ENCODE data around the gene RABGAP1. TPM values are rescaled to one million over a fixed set of nuclear protein-coding genes. Genes with fewer than 3 reads are reported as not detected.

Gene RABGAP1
- total RNA-seq, 2 experiments from 2014 or later = 16.8 to 46.6 TPM

GRCh38 chr9:123105490-123105889 is 164.7 kb downstream of the RABGAP1 start:
- Histone ChIP-seq H3K9me3 (ENCODE audit: low read length) (no peaks in the 10 kb centered on the region), H3K4me3 (ENCODE audit: low read depth, low read length, poor library complexity, severe bottlenecking) (no peak overlapping the region), H3K79me2 (ENCODE audit: insufficient read depth, low read depth, low read length) (no peaks in the 10 kb centered on the region), H3K4me1 (ENCODE audit: insufficient read depth, low read length, poor library complexity, severe bottlenecking) (peaks cover 20% of the 10 kb centered on the region), H3K9me2 (ENCODE audit: insufficient read depth, low read length) (no peaks in the 10 kb centered on the region), H3K27ac (ENCODE audit: low read depth, low read length, poor library complexity, severe bottlenecking) (no peak overlapping the region), H3K36me3 (ENCODE audit: insufficient read depth, low read length) (peaks cover 94% of the 10 kb centered on the region), H2AFZ (ENCODE audit: low read length) (no peak overlapping the region), H4K20me1 (ENCODE audit: insufficient read depth, low read length) (no peaks in the 10 kb centered on the region), H3K4me2 (ENCODE audit: low read length) (no peak overlapping the region)
- BruUV-seq (replicated peaks) = no TSS peak
- intact Hi-C loops (cut with micrococcal nuclease; ENCODE audit: unreplicated experiment) = no loop called here
- CTCF ChIA-PET (ENCODE audit: unreplicated experiment) = no interaction called here
- TF ChIP-seq, protein P1, sequence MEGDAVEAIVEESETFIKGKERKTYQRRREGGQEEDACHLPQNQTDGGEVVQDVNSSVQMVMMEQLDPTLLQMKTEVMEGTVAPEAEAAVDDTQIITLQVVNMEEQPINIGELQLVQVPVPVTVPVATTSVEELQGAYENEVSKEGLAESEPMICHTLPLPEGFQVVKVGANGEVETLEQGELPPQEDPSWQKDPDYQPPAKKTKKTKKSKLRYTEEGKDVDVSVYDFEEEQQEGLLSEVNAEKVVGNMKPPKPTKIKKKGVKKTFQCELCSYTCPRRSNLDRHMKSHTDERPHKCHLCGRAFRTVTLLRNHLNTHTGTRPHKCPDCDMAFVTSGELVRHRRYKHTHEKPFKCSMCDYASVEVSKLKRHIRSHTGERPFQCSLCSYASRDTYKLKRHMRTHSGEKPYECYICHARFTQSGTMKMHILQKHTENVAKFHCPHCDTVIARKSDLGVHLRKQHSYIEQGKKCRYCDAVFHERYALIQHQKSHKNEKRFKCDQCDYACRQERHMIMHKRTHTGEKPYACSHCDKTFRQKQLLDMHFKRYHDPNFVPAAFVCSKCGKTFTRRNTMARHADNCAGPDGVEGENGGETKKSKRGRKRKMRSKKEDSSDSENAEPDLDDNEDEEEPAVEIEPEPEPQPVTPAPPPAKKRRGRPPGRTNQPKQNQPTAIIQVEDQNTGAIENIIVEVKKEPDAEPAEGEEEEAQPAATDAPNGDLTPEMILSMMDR (conservative IDR thresholded peaks at IDR 0.05; ENCODE audit: low read length) = no peak
- TF ChIP-seq EZH2phosphoT487 (IDR thresholded peaks at IDR 0.05; ENCODE audit: borderline replicate concordance, low read depth, low read length) = no peak
- no peak for DNase-seq (ENCODE audit: low spot score)
- POLR2A ChIA-PET = interaction anchor here (0.8 kb wide), 1 partner anchor 118 kb away, joined by 3 read pairs; no protein-coding TSS in a partner anchor

DNA sequence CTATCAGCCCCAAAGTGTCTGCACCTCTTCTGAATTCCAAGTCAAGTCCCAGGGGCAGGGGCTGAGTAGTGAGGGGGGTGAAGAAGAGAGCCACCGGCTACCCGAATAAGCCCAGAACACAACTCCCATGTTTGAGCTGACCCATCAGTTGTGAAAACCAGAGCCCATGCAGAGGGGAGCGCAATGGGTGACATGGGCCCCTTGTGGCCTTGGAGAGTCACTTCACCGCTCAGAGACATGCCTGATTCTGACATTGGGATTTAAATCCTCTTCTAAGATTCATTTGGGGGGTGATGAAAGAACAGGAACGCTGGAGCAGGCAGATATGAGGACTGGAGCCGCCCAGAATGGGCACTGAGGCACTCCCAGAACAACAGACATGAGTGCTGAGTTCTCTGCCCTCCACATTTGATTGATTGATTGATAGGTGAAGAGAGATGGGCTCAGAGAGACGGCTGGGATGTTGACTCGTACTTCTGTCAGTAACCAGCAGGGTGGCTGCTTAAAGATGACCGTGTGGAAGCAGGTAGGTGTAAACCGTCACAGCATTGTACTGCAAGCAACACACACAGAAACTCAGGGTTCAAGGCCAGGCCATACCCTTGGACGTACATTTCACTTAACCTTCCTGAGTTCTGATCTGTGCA is 166.9 kb downstream of the RABGAP1 start:
- no peak for DNase-seq (ENCODE audit: low spot score)
- no peak overlapping the region for H2AFZ ChIP-seq (ENCODE audit: low read length)
- TF ChIP-seq, protein P1 (conservative IDR thresholded peaks at IDR 0.05; ENCODE audit: low read length) = peak; percentile 39
- TF ChIP-seq EZH2phosphoT487 (IDR thresholded peaks at IDR 0.05; ENCODE audit: borderline replicate concordance, low read depth, low read length) = no peak
- no peak overlapping the region for H3K4me3 ChIP-seq (ENCODE audit: low read depth, low read length, poor library complexity, severe bottlenecking)
- BruUV-seq (replicated peaks) = no TSS peak
- no peaks in the 10 kb centered on the region for H4K20me1 ChIP-seq (ENCODE audit: insufficient read depth, low read length)
- H3K36me3 ChIP-seq (ENCODE audit: insufficient read depth, low read length) = peaks cover 82% of the 10 kb centered on the region
- ChIA-PET CTCF (ENCODE audit: unreplicated experiment) (interaction anchor here (1.0 kb wide), 1 partner anchor 10 kb away, joined by 3 read pairs; no protein-coding TSS in a partner anchor), POLR2A (interaction anchor here (1.4 kb wide), 1 partner anchor 73 kb away, joined by 3 read pairs; no protein-coding TSS in a partner anchor)
- no peaks in the 10 kb centered on the region for H3K9me2 ChIP-seq (ENCODE audit: insufficient read depth, low read length)
- no peak overlapping the region for H3K4me2 ChIP-seq (ENCODE audit: low read length)
- H3K9me3 ChIP-seq (ENCODE audit: low read length) = no peaks in the 10 kb centered on the region
- H3K4me1 ChIP-seq (ENCODE audit: insufficient read depth, low read length, poor library complexity, severe bottlenecking) = peaks cover 30% of the 10 kb centered on the region
- H3K27ac ChIP-seq (ENCODE audit: low read depth, low read length, poor library complexity, severe bottlenecking) = no peak overlapping the region
- H3K79me2 ChIP-seq (ENCODE audit: insufficient read depth, low read depth, low read length) = no peaks in the 10 kb centered on the region
- intact Hi-C loops (cut with micrococcal nuclease; ENCODE audit: unreplicated experiment) = no loop called here

- H3K4me1 ChIP-seq (ENCODE audit: insufficient read depth, low read length, poor library complexity, severe bottlenecking) = peaks cover 23% of the 10 kb centered on the region
- no peak overlapping the region for H3K4me2 ChIP-seq (ENCODE audit: low read length)
- H3K9me2 ChIP-seq (ENCODE audit: insufficient read depth, low read length) = no peaks in the 10 kb centered on the region
- no peak overlapping the region for H2AFZ ChIP-seq (ENCODE audit: low read length)
- CTCF ChIA-PET (ENCODE audit: unreplicated experiment) = no interaction called here
- no TSS peak for BruUV-seq (replicated peaks)
- no peak overlapping the region for H3K4me3 ChIP-seq (ENCODE audit: low read depth, low read length, poor library complexity, severe bottlenecking)
- TF ChIP-seq, protein P1 (conservative IDR thresholded peaks at IDR 0.05; ENCODE audit: low read length) = no peak
- no peak for TF ChIP-seq EZH2phosphoT487 (IDR thresholded peaks at IDR 0.05; ENCODE audit: borderline replicate concordance, low read depth, low read length)
- no peak for DNase-seq (ENCODE audit: low spot score)
- no peaks in the 10 kb centered on the region for H4K20me1 ChIP-seq (ENCODE audit: insufficient read depth, low read length)
- no peaks in the 10 kb centered on the region for H3K79me2 ChIP-seq (ENCODE audit: insufficient read depth, low read depth, low read length)
- H3K9me3 ChIP-seq (ENCODE audit: low read length) = no peaks in the 10 kb centered on the region
- peaks cover 80% of the 10 kb centered on the region for H3K36me3 ChIP-seq (ENCODE audit: insufficient read depth, low read length)
- POLR2A ChIA-PET = no interaction called here
- H3K27ac ChIP-seq (ENCODE audit: low read depth, low read length, poor library complexity, severe bottlenecking) = no peak overlapping the region
- intact Hi-C loops (cut with micrococcal nuclease; ENCODE audit: unreplicated experiment) = no loop called here
Observed at GRCh38 chr9:123108976-123109375, 168.2 kb downstream of the RABGAP1 start.
